ENCODE results near the gene CNGA1.
"Not testable (repeated sequence)": the region's sequence is repeated elsewhere in the genome, so short reads cannot be mapped to it uniquely, and the experiment has no call there.

CNGA1 gene

GRCh38 chr4:47968847-47969246 is 47.6 kb downstream of the CNGA1 start:
- no peak for DNase-seq (ENCODE audit: low spot score)

GRCh38 chr4:47954677-47955076 is 61.8 kb downstream of the CNGA1 start:
- DNase-seq (ENCODE audit: low spot score), result no peak

GRCh38 chr4:47954245-47954644 is 62.2 kb downstream of the CNGA1 start:
- DNase-seq (ENCODE audit: low spot score), result no peak

GRCh38 chr4:47945930-47946726 is 70.4 kb downstream of the CNGA1 start:
- DNase-seq (ENCODE audit: low spot score), result no peak

GRCh38 chr4:47942081-47942819 is 74.2 kb downstream of the CNGA1 start:
- no peak for DNase-seq (ENCODE audit: low spot score)

- no peak for DNase-seq (ENCODE audit: low spot score)
Measured at GRCh38 chr4:47939456-47939855, 77.0 kb downstream of the CNGA1 start.

GRCh38 chr4:47936336-47936735 is 80.1 kb downstream of the CNGA1 start:
- DNase-seq (ENCODE audit: low spot score), result no peak

GRCh38 chr4:47933840-47934239 is 82.6 kb downstream of the CNGA1 start:
- DNase-seq (ENCODE audit: low spot score), result peak; percentile 43

- DNase-seq (ENCODE audit: low spot score), result no peak
Measured at GRCh38 chr4:47930971-47931804, 85.3 kb downstream of the CNGA1 start.

GRCh38 chr4:47929682-47930201 is 86.7 kb downstream of the CNGA1 start:
- no peak for DNase-seq (ENCODE audit: low spot score)

- peak; percentile 65 for DNase-seq (ENCODE audit: low spot score)
Measured at GRCh38 chr4:47926667-47927258, 89.7 kb downstream of the CNGA1 start.

GRCh38 chr4:47923261-47923608 is 93.2 kb downstream of the CNGA1 start:
- not testable (repeated sequence) for DNase-seq (ENCODE audit: low spot score)

- DNase-seq (ENCODE audit: low spot score), result not testable (repeated sequence)
Measured at GRCh38 chr4:47922436-47923260, 93.8 kb downstream of the CNGA1 start.

- not testable (repeated sequence) for DNase-seq (ENCODE audit: low spot score)
Measured at GRCh38 chr4:47917163-47917562, 99.3 kb downstream of the CNGA1 start.

- DNase-seq (ENCODE audit: low spot score), result no peak
Measured at GRCh38 chr4:47915378-47915777, 101.1 kb downstream of the CNGA1 start.

- DNase-seq (ENCODE audit: low spot score), result no peak
Measured at GRCh38 chr4:47914926-47915237, 101.6 kb downstream of the CNGA1 start.

- DNase-seq (ENCODE audit: low spot score), result peak; percentile 99
Measured at GRCh38 chr4:47914220-47914925, 102.1 kb downstream of the CNGA1 start, which contains the start of gene NFXL1. Gene NFXL1, minus strand, starts transcription at chr4:47914583. Its CDS starts 380 bp downstream, at chr4:47914203.

- peak; percentile 34 for DNase-seq (ENCODE audit: low spot score)
Measured at GRCh38 chr4:47913861-47914219, 102.6 kb downstream of the CNGA1 start.

GRCh38 chr4:47913330-47913729 is 103.2 kb downstream of the CNGA1 start:
- peak; percentile 27 for DNase-seq (ENCODE audit: low spot score)

GRCh38 chr4:47907089-47907646 is 109.3 kb downstream of the CNGA1 start:
- no peak for DNase-seq (ENCODE audit: low spot score)
